GM19239 (cell line): ENCODE results near the gene TNNT3.
A peak's percentile ranks its signal among the peaks of the same experiment; 100 is the strongest.

Source experiments
- DNase-seq: peaks from one replicate; pipeline ENCODE4 v3.0.0; 2011; ENCODE audit warnings: low spot score; ENCODE audit not compliant: insufficient read length
- FAIRE-seq: peaks from 2 replicates; lab custom pipeline; 2011; peaks lifted over from hg19 to GRCh38; lab: Jason Lieb, UNC

Gene TNNT3

DNA sequence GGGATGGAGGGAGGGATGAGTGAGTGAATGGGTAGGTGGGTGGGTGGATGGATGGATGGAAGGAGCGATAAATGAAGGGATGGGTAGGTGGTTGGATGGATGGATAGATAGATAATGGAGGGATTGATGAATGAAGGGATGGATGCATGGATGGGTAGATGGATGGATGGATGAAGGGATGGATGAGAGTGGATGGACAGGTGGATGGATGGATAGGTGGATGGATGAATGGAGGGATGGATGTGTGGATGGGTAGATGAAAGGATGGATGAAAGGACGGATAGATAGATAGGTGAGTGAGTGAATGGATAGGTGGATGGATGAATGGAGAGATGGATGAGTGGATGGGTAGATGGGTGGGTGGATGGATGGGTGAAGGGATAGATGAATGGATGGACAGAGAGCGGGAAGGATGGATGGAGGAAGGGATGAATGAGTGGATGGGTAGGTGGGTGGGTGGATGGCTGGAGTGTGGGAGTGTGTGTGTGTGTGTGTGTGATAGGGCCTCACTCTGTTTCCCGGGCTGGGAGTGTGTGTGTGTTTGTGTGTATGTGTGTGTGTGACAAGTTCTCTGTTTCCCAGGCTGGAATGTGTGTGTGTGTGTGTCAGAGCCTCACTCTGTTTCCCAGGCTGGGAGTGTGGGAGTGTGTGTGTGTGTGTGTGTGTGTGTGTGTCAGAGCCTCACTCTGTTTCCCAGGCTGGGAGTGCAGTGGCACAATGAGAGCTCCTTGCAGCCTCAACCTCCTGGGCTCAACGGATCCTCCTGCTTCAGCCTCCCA lies 25.7 kb upstream of the TNNT3 start:
- DNase-seq (no peak), FAIRE-seq (no peak)

DNA sequence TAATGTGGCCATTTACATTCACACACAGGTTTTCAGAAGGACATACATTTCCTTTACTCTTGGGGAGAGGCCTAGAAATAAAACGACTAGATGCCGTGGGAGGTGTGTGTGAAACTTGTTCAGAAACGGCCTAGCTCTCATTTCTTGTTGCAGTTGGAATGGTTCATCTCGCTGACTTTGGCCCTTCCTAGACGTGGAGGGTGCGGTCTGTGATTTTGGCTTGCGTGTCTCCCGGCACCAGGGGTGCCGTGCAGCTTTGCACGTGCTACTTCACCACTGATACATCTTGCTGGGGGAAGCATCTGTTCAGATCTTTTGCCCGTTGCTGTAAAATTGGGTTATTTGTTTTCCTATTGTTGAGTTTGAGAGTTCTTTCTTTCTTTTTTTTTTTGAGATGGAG lies 24.7 kb upstream of the TNNT3 start:
- FAIRE-seq (no peak), DNase-seq (no peak)

DNA sequence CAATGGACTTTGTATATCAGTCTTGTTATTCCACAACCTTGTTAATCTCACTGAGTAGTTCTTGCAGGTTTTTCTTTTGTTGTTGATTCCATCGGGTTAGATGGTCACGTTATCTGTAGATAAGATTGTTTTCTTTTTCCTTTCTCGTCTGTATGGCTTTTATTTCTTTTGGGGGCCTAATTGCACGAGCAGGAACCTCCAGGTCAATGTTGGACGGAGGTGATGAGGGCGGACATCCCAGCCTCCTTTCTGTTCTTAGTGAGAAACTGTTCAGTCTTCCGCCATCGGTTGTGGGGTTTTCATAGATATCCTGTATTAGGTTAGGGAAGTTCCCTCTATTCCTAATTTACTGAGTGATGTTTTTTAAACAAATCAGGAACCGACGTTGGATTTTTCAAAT lies 23.0 kb upstream of the TNNT3 start:
- DNase-seq = no peak
- no peak for FAIRE-seq

DNA sequence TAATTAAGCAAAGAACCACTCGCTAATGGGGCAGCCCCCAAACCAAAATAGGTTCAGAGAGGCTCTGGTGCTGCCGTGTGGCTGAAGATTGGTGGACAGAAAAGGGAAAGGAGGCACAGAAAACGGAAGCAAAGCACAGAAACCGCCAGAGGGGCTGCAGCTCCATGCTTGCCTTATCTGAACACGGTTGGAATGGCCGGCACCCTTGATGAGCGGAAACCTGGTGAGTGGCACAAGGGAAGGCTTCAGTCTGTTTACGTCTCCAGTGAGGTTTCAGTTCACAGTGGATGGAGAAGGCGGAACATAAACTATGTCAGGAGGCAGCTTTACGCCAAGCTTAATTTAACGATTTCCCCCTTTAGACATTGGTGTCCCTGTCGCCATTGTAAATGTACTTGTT lies 22.6 kb upstream of the TNNT3 start:
- FAIRE-seq (no peak), DNase-seq (no peak)

DNA sequence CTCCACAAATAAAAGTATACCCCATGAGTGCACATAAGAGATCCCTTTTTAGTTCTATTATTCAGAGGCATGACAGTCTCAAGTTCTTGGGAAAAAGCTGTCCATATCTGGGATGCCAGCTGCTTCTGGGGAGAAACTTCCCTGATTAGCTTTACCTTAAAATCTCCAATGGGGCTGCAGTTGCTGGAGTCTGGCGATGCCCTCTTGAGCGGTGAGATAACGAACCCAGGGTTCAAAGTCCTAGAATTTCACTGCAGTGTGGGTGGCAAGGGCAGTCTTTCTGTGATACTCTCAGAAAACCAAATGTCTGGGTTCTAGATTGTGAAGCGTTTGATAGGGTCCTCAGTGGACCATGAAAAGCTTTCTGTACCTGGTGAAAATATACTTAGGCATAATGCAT lies 20.4 kb upstream of the TNNT3 start:
- FAIRE-seq = no peak
- DNase-seq = no peak

DNA sequence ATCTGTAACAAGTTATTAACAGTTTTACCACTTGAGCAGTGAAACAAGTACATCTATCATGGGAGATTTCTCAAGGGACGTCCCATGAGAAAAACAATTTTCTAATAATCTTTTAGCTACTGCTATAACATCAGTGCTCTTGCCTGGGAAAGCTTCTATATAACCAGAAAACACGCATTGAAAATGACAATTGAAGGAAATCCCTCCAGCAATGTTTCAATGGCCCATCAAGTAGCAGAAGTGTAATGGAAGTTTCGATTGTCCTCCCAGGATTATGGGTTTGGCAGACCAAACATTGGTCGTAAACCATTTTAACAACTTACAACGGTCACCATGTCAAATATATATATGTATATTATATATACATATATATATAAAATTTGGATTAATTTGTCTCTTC lies 19.8 kb upstream of the TNNT3 start:
- FAIRE-seq (no peak), DNase-seq (no peak)

DNA sequence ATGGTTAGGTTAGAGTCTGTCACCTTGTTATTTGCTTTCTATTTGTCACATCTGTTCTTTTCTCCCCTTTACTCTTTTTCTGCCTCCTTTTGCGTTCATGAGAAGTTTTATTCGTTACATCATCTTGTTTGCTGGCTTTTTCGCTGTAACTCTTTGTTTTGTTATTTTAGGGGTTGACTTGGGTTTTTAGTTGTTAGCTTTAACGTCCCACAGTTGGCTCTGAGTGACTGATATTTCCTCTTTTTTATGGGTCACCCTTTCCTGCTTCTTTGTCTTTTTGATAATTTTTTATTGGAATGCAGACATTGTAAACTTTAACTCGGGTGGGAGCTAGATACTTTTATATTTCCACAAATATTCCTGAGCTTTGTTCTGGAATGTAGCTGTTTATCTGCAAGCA lies 13.3 kb upstream of the TNNT3 start:
- FAIRE-seq (no peak), DNase-seq (no peak)

DNA sequence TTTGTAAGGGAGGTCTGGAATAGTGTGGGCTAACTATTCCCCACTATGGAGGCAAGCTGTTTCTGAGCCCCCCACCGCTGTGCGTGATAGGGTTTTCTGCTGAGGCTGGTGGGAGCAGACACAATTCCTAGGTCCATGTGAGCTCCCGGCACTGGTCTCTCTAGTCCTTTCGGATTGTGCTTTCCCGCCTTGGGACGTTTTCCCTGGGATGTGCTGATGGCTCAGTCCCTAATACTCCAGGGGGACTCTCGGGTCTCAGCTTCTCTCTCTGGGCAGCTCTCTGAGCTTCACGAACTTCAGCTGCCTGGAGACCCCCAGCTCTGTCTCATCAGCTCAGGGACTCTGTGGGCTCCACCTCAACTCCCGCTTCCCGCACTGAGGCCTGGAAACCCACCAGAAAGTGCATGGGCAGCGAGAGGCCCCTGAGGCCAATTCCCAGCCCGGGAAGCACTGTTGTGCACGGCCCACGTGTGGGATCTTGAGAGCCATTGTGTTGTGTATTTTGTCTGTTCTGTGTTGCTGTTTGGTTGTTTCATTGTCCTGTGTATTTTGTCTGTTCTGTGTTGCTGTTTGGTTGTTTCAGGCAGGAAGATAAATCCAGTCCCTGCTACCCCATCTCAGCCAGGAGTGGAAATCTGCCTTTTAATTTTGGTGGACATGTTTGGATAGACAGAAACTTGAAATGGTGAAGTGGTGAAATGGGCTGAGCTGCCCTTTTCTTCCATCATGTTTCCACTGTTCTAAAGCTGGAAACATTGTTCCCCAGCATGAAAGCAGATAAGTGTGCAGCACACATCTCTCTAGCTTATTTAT lies 12.7 kb upstream of the TNNT3 start:
- no peak for FAIRE-seq
- no peak for DNase-seq

DNA sequence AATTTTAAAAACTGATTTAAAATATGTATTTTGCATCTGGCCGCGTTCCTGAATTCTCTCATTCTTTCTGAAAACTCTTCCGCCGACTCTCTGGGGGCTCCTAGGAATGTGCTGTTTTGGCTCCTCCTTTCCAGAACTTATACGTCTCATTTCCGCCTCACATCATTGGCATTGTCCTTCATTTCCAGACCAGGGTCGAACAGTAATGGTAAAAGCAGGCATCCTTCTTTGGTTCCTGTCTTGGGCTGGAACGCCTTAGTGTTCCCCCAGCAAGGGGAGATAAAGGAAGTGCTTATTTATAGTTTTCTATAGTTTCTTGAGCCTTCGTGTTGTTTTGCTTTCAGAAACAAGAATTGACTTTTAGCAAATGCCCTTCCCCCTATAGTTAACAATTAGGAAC lies 10.9 kb upstream of the TNNT3 start:
- FAIRE-seq (no peak), DNase-seq (no peak)

DNA sequence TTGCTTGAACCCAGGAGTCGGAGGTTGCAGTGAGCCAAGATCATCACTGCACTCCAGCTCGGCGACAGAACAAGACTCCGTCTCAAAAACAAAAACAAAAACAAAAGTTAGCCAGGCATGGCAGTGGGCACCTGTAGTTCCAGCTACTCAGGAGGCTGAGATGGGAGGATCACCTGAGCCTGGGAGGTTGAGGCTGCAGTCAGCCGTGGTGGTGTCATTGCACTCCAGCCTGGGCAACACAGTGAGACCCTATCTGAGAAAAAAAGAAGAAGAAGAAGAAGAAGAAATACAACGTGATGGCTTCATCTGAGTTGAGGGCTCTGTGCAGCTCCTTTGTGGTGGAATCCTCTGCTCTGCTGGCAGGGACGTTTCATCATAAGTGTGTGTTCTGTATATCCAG lies 10.0 kb upstream of the TNNT3 start:
- FAIRE-seq (no peak), DNase-seq (no peak)

DNA sequence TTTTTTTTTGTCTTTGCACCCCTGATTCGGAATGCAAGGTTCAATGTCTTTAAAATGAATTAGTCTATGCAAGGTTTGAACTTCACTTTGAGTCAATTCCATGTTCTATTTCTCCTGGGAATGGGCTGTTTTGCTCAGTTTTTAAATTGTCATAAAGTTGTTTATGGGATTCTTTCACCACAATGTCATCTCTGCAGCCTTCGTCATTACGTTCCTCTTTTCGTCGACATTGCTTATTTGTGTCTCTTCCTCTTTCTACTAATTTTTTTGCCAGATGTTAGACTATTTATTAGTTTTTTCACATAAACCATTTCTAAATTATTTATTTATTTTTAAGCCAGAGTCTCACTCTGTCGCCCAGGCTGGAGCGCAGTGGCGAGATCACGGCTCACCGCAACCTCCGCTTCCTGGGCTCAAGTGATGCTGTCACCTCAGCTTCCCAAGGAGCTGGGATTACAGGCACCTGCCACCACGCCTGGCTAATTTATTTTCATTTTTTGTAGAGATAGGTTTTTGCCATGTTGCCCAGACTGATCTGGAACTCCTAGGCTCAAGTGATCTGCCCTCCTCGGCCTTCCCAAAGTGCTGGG lies 7.1 kb upstream of the TNNT3 start:
- no peak for FAIRE-seq
- DNase-seq = no peak

DNA sequence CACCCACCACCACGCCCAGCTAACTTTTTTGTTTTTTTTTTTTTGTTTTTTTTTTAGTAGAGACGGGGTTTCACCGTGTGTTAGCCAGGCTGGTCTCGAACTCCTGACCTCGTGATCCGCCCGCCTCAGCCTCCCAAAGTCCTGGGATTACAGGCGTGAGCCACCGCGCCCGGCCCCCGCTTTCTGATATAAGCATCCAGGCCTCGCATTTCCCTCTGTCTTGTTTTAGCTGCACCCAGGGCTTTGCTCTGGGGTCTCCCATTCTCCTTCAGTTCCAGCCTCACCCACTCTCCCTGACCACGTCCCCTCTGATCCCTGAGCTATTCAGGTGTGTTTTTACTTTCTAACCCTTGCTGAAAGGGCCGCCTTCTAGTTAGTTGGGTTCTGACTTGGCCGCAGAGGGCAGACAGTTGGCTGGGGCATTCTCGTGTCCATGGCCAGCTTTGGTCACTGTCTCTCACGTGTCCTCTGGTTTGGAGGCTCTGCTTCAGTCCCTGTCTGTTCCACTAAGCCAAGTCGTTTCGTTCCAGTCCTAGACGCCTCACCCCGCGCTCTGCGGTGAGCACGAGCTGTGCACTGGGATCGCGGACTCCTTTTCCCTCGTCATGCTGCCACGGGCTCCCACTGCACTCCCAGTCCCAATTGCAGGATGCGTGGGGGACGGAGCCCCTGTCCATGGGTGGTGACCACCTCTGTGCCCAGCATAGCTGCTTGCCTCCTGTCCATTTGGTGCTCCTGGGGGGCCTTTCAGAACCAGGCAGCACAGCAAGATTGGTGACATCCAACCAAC lies 6.0 kb upstream of the TNNT3 start:
- FAIRE-seq (no peak), DNase-seq (no peak)

DNA sequence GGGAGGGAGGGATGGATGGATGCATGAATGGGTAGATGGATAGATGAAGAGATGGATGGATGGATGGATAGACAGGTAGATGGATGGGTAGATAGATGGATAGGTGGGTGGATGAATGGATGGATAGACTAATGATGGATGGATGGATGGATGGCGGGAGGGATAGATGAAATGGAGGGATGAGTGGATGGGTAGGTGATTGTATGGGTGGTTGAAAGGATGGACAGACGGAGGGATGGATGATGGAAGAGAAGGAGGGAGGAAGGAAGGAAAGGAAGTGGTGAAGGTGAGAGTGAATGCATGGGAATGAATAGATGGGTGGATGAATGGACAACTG lies 3.7 kb upstream of the TNNT3 start:
- no peak for FAIRE-seq
- DNase-seq = no peak

DNA sequence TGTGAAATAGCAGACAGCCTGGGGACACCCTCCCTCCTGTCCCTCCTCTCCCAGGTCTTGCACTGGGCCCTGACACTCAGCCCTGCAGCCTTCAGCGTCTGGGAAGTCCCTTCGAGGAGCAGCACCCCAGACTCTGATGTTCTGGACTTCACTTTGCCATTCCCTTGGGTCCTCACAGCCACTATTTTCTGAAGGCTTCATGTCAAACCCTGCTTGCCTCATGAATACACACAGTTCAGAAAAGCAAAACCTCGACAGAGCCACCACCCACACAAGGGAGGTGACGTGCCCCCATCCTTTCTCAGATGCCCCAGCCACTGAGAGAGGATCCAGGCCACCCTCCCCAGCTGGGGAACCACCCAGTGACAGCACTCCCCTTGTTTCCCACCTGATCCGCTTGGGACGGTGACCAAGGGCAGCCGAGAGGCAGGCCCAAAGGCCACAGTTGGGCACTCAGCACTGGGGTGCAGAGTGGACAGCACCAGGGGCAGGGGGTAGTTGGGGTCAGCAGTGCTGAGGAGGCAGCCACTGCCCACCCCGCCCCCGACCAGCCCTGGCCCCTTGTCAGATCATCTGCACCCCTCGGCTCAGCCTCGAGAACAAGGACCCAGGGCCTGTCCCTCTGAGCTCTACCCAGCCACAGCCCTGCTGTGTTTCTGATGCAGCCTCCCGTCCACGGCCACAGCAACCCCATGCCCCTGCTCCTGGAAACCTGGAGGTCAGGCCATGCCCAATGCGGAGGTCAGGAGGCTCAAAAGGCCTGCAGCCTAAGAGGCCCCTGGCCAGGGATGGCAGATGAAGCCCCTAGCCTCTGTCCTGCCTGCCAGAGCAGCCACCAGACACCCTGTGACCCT lies 3.1 kb upstream of the TNNT3 start:
- no peak for DNase-seq
- FAIRE-seq = peak; percentile 61

DNA sequence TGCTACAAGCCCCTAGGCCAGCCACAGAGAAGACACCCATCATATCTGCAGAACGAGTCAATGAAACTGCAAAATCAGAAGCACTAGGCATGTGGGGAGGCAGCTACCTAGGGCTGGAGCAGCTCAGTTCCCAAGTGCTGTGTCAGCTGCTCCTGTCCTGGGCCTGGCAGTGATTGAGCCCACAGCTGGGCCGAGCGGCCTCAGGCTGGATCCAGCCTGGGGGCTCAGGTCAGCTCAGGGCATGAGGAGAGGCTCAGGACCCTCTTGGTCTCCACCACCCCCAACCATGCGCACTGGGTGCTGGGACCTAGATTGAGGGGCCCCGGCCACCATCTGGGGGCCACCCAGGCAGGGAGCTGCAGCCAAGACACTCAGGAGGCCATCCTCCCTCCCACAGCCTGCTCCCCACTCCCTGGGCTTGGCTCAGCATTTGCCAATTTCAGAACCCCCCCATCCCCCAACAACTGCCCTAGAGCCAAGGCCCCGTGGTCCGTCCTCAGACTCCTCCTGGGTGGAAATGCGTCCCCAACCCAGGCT lies 2.4 kb upstream of the TNNT3 start:
- FAIRE-seq = no peak
- DNase-seq = no peak

DNA sequence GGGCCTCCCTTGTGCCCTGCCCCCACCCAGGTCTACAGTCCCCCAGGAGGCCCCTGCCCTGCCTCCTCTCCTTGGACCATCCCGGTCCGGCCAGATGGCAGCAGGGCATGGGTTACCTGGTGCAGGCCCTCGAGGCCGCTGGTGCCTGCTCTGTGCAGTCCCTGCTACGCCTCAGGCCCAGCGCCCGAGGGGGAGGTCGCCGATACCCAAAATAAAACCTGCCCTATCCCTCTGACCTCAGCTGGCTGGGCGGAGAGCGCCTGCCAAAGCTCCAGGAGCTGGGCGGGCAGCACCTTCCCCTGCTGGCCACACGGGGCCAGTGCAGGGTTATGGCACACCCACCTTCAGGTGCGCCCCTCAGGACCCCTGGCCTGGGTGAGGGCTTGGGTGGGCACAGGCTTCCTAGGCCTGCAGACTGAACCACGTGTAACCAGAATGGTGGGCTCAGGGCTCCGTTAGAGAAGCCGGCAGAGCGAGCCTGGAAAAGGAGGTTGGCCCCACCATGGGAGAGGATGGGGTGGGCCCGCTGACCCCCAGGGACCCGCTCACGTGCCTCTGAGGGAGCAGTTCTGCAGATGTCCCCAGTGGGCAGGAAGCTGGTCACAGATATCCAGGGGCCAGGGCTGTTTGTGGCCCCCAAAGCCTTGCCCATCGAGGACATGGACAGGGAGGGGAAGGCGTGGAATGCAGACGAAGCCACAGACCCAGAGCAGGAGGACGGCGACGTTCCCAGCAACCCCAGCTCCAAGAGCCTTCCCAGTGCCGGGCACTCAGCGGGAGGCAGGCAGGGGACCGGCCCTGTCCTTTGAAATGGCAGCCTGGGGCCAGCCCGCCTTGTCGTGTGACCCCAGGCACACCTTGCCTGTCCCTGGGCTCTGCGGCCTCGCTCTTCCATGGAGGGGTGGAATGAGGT lies 1.7 kb upstream of the TNNT3 start:
- DNase-seq (no peak), FAIRE-seq (no peak)

DNA sequence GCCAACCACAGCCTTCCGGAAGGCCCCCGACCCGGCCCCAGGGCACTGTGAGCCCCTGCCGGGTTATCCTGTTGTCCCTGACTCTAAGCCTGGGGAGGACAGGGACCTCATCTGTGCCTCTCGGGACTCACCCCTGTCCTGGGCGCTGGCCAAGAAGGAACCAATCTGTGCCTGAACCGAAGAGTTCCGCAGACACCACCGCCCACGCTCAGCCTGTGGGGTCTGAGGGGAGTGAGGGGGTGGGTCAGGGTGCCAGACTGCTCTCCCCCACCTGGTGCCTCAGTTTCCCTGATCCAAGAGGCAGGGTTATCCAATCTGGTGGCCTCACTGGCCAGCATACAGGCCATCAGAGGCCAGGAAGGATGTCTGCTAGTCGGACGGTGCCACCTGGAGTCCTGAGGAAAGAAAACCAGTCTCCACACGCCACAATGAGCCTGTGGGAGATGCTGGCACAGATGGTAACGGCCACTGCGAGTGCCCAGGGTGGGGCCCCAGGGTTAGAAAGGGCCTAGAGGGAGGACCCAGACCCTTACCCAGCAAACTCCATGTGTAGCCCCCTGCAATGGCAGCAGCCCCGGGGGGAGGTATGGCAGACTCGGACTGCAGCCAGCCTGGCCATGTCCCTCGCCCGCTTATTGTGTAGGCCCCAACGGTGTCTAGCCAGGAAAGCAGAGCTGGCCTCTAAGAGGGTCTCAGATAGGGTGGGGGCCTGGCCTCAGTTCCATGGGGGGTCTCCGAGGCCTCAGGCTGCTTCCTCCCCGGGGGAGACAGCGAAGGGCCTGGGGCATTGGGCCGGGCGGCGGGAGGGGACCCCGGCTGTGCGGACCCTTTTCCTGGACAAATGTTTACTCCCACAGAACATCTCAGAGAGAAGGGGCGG lies 827 bp upstream of the TNNT3 start:
- no peak for DNase-seq

More for the DNA sequence above, 827 bp upstream of the TNNT3 start:
- FAIRE-seq = no peak
